Measurements from ENCODE around the gene SLIT1.

The SLIT1 gene

GRCh38 chr10:97115846-97116245 is 69.9 kb downstream of the SLIT1 start:
- no peaks in the 10 kb centered on the region for H3K36me3 ChIP-seq (ENCODE audit: low read length)
- H2AFZ ChIP-seq (ENCODE audit: low read depth, low read length, severe bottlenecking) = no peak overlapping the region
- H3K4me2 ChIP-seq (ENCODE audit: low read depth, low read length, poor library complexity, severe bottlenecking) = no peak overlapping the region
- no peaks in the 10 kb centered on the region for H3K79me2 ChIP-seq (ENCODE audit: insufficient read depth, low read length)
- no peaks in the 10 kb centered on the region for H4K20me1 ChIP-seq (ENCODE audit: low read depth, low read length)
- no peak overlapping the region for H3K27ac ChIP-seq (ENCODE audit: low read depth, low read length)
- H3F3A ChIP-seq (ENCODE audit: insufficient read depth) = no peaks in the 10 kb centered on the region
- H3K4me3 ChIP-seq (ENCODE audit: insufficient read depth, low read length, poor library complexity, severe bottlenecking) = no peak overlapping the region
- H3K27me3 ChIP-seq (ENCODE audit: low read length) = no peaks in the 10 kb centered on the region
- H3K9me2 ChIP-seq (replicated peaks; ENCODE audit: insufficient read depth, low read length) = no peaks in the 10 kb centered on the region
- H3K9ac ChIP-seq (ENCODE audit: low read length) = no peak overlapping the region
- H3K9me3 ChIP-seq (ENCODE audit: insufficient read depth, low read length) = no peaks in the 10 kb centered on the region
- TF ChIP-seq CTCF (IDR thresholded peaks at IDR 0.05; ENCODE audit: insufficient read depth, low read length, poor library complexity, severe bottlenecking) = no peak
- no peak for TF ChIP-seq EZH2phosphoT487 (conservative IDR thresholded peaks at IDR 0.05; ENCODE audit: low read length)

- H3F3A ChIP-seq (ENCODE audit: insufficient read depth) = no peaks in the 10 kb centered on the region
- H3K27me3 ChIP-seq (ENCODE audit: low read length) = no peaks in the 10 kb centered on the region
- no peak overlapping the region for H2AFZ ChIP-seq (ENCODE audit: low read depth, low read length, severe bottlenecking)
- no peaks in the 10 kb centered on the region for H3K9me2 ChIP-seq (replicated peaks; ENCODE audit: insufficient read depth, low read length)
- no peak for TF ChIP-seq EZH2phosphoT487 (conservative IDR thresholded peaks at IDR 0.05; ENCODE audit: low read length)
- TF ChIP-seq CTCF (IDR thresholded peaks at IDR 0.05; ENCODE audit: insufficient read depth, low read length, poor library complexity, severe bottlenecking) = no peak
- no peaks in the 10 kb centered on the region for H3K9me3 ChIP-seq (ENCODE audit: insufficient read depth, low read length)
- no peak overlapping the region for H3K4me2 ChIP-seq (ENCODE audit: low read depth, low read length, poor library complexity, severe bottlenecking)
- H3K36me3 ChIP-seq (ENCODE audit: low read length) = no peaks in the 10 kb centered on the region
- no peaks in the 10 kb centered on the region for H3K79me2 ChIP-seq (ENCODE audit: insufficient read depth, low read length)
- no peak overlapping the region for H3K4me3 ChIP-seq (ENCODE audit: insufficient read depth, low read length, poor library complexity, severe bottlenecking)
- no peak overlapping the region for H3K27ac ChIP-seq (ENCODE audit: low read depth, low read length)
- no peaks in the 10 kb centered on the region for H4K20me1 ChIP-seq (ENCODE audit: low read depth, low read length)
- H3K9ac ChIP-seq (ENCODE audit: low read length) = no peak overlapping the region
These were observed 74.1 kb downstream of the SLIT1 start for GRCh38 chr10:97111615-97112014.

- no peaks in the 10 kb centered on the region for H3K9me2 ChIP-seq (replicated peaks; ENCODE audit: insufficient read depth, low read length)
- no peaks in the 10 kb centered on the region for H3K36me3 ChIP-seq (ENCODE audit: low read length)
- H3F3A ChIP-seq (ENCODE audit: insufficient read depth) = no peaks in the 10 kb centered on the region
- no peak overlapping the region for H2AFZ ChIP-seq (ENCODE audit: low read depth, low read length, severe bottlenecking)
- no peak overlapping the region for H3K9ac ChIP-seq (ENCODE audit: low read length)
- H3K4me2 ChIP-seq (ENCODE audit: low read depth, low read length, poor library complexity, severe bottlenecking) = no peak overlapping the region
- no peaks in the 10 kb centered on the region for H3K27me3 ChIP-seq (ENCODE audit: low read length)
- no peaks in the 10 kb centered on the region for H3K9me3 ChIP-seq (ENCODE audit: insufficient read depth, low read length)
- TF ChIP-seq CTCF (IDR thresholded peaks at IDR 0.05; ENCODE audit: insufficient read depth, low read length, poor library complexity, severe bottlenecking) (no peak), EZH2phosphoT487 (conservative IDR thresholded peaks at IDR 0.05; ENCODE audit: low read length) (no peak)
- H3K27ac ChIP-seq (ENCODE audit: low read depth, low read length) = no peak overlapping the region
- no peaks in the 10 kb centered on the region for H4K20me1 ChIP-seq (ENCODE audit: low read depth, low read length)
- no peak overlapping the region for H3K4me3 ChIP-seq (ENCODE audit: insufficient read depth, low read length, poor library complexity, severe bottlenecking)
- H3K79me2 ChIP-seq (ENCODE audit: insufficient read depth, low read length) = no peaks in the 10 kb centered on the region
These were observed 76.2 kb downstream of the SLIT1 start for GRCh38 chr10:97109547-97109946.

Data from SU-DHL-6 (cell line).